Thyroid gland (tissue), 4 donors: ENCODE data around the gene LGR4. TPM values are rescaled to one million over a fixed set of nuclear protein-coding genes. Genes with fewer than 3 reads are reported as not detected.

Source experiments
- DNase-seq, 2 donors: peaks; one replicate each; pipeline ENCODE4 v3.0.0-alpha.2; 2019
- H3K27ac ChIP-seq, 3 donors: fragments of 200-600 bp; sonication (generic); 1 replicate in 2 of 3; 2 replicates in 1 of 3; pipeline ENCODE4 v1.5.1; 2016 to 2019; ENCODE audit warnings: mild to moderate bottlenecking in 1 of 3, moderate library complexity in 1 of 3
- H3K27me3 ChIP-seq: fragments of 200-600 bp; sonication (generic); one replicate; pipeline ENCODE4 v1.5.1; 2019
- H3K36me3 ChIP-seq, 2 donors: fragments of 200-600 bp; sonication (generic); one replicate each; pipeline ENCODE4 v1.5.1; 2016 to 2019
- H3K4me1 ChIP-seq, 2 donors: fragments of 200-600 bp; sonication (generic); one replicate each; pipeline ENCODE4 v1.5.1; 2017 to 2019
- H3K4me3 ChIP-seq, 3 donors: fragments of 200-600 bp; sonication (generic); replicated peaks in 1 of 3; 1 replicate in 2 of 3; 2 replicates in 1 of 3; pipeline ENCODE4 v1.5.1; 2016; ENCODE audit warnings: mild to moderate bottlenecking in 1 of 3
- H3K9me3 ChIP-seq: fragments of 200-600 bp; sonication (generic); one replicate; pipeline ENCODE4 v1.5.1; 2017
- POLR2A ChIP-seq, 2 donors: fragments of 450-650 bp; IDR thresholded peaks; one replicate each; pipeline ENCODE4 v1.6.1; 2017; ENCODE audit warnings: antibody characterized with exemption in 2 of 2, mild to moderate bottlenecking in 2 of 2, moderate library complexity in 1 of 2
- WGBS, 2 donors: methylation state at CpG; one replicate each; pipeline ENCODE4 v1.1.5; 2017; 5-methylcytosine and 5-hydroxymethylcytosine counted together
- intact Hi-C: fragments of 100-400 bp; cut with DNase I; formaldehyde crosslinking; loops from one replicate; pipeline ENCODE4 v1.15.1; 2023
- total RNA-seq, 4 donors: library from RNA; depleted of rRNA; stranded (reverse); fragments of >200 nt; gene quantifications; one replicate each; pipeline ENCODE4 v1.2.3, GENCODE V29; 2016
- TF ChIP-seq, protein P1 (sequence below), 6 experiments: fragments of 200-600 bp in 3 of 6; fragments of 450-650 bp in 3 of 6; sonication (generic) in 3 of 6; IDR thresholded peaks; one replicate each; pipeline ENCODE4 v1.5.1; 2016 to 2019; ENCODE audit warnings: antibody characterized with exemption in 6 of 6, mild to moderate bottlenecking in 2 of 6, inconsistent platforms in 1 of 6, moderate library complexity in 1 of 6

The LGR4 gene
- total RNA-seq, 4 donors from 2014 or later: 40.8 to 62.1 (median 50.2) TPM

DNA sequence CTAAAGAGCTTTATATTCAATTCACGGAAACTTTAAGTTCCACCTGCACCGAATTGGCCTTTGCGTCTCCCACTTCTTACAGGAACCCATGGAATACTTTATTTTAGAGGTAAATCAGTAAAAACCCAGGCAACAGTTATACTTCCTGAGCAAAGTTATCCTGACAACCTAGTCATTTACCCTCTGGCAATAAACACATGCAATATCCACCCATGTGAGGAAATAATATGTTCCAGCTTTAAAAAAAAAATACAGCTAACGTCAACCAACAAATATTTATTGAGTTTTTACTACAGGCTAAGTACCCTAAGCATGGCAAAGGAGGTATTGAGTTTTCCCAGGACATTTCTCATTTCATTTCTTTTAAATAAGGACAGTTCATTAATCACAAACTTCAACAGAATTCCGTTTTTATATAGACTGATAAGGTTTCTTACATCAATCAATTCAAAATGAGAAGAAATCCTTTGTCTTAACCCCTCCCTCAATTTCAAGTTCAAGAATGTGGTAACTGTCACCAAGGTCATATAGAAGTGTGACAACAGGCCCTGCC is 71.2 kb downstream of the LGR4 start:
- TF ChIP-seq, protein P1, sequence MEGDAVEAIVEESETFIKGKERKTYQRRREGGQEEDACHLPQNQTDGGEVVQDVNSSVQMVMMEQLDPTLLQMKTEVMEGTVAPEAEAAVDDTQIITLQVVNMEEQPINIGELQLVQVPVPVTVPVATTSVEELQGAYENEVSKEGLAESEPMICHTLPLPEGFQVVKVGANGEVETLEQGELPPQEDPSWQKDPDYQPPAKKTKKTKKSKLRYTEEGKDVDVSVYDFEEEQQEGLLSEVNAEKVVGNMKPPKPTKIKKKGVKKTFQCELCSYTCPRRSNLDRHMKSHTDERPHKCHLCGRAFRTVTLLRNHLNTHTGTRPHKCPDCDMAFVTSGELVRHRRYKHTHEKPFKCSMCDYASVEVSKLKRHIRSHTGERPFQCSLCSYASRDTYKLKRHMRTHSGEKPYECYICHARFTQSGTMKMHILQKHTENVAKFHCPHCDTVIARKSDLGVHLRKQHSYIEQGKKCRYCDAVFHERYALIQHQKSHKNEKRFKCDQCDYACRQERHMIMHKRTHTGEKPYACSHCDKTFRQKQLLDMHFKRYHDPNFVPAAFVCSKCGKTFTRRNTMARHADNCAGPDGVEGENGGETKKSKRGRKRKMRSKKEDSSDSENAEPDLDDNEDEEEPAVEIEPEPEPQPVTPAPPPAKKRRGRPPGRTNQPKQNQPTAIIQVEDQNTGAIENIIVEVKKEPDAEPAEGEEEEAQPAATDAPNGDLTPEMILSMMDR (IDR thresholded peaks at IDR 0.05): no peak
- no peak for TF ChIP-seq POLR2A (IDR thresholded peaks at IDR 0.05)
- no peaks in the 10 kb centered on the region for H3K36me3 ChIP-seq
- no peak overlapping the region for H3K4me3 ChIP-seq
- H3K4me1 ChIP-seq: peaks cover 19% of the 10 kb centered on the region in 2 donors
- DNase-seq: no peak
- no peaks in the 10 kb centered on the region for H3K27me3 ChIP-seq
- intact Hi-C loops: no loop called here
- H3K9me3 ChIP-seq: no peaks in the 10 kb centered on the region
- WGBS, 2 donors: 93 to 94% methylated on average over 5 of the region's 5 CpGs
- H3K27ac ChIP-seq: no peak overlapping the region

DNA sequence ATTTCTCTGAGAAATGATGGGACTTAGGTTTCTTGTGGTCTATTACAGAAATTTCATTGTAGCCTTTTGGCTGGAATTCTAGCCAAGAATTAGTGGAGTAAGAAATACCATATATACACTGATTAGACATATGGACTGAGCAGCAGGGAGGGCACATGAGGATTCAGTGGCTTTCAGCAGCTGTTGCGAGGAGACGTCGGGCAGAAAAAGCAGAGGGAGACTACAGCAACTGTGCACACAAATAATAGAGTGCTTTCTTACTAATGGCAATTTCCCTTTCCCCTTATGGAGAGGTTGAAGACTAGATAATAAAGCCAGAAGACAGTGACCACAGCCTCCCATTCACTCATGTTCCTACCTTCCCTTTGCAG is 74.2 kb downstream of the LGR4 start:
- 93 to 94% methylated on average over 3 of the region's 3 CpGs for WGBS, 2 donors
- Histone ChIP-seq H3K36me3 (no peaks in the 10 kb centered on the region), H3K4me1 (peaks cover 6 to 15% of the 10 kb centered on the region in 2 donors), H3K27ac (no peak overlapping the region), H3K9me3 (no peaks in the 10 kb centered on the region), H3K27me3 (no peaks in the 10 kb centered on the region), H3K4me3 (no peak overlapping the region)
- intact Hi-C loops: no loop called here
- no peak for TF ChIP-seq POLR2A (IDR thresholded peaks at IDR 0.05)
- no peak for DNase-seq

DNA sequence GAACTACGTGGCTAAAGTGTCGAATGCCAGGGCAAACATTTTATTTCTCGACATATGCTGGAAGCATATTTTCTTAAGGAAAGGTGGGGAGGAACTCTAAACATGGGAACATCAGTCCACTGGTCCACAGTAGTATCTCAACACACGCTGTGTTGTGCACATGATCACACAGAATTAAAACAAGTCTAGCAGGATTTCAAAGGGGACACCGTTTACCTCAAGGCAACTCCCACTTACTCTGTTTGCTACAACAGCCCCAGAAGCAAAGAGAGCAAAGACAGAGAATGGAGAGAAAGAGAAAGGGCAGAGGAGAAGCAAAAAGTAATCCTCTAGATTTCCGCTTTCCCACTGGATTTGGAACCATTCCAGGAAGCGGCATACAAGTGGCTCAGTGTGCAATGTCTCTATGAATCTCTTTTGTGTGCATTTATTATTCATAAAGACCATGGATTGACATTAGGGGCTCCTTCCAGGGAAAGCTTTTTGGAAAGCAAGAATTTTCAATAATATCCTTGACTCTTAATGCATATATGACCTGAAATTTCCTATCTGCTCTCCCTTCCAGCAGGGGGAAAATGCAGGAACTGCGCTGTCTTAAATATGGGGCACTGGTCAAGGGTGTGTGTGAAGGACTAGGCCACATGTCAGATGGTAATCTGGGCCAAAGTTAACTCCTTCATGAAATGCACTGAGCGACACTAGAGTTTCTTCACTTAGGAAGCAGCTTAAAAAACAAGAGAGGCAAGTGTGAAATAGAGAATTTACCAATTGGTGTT is 74.8 kb downstream of the LGR4 start:
- no peaks in the 10 kb centered on the region for H3K27me3 ChIP-seq
- no peaks in the 10 kb centered on the region for H3K36me3 ChIP-seq
- TF ChIP-seq, protein P1 (IDR thresholded peaks at IDR 0.05): no peak
- TF ChIP-seq POLR2A (IDR thresholded peaks at IDR 0.05): no peak
- no peaks in the 10 kb centered on the region for H3K9me3 ChIP-seq
- no peak for DNase-seq
- intact Hi-C loops: no loop called here
- H3K4me3 ChIP-seq: no peak overlapping the region
- WGBS, 2 donors: 80 to 85% methylated on average over 9 of the region's 9 CpGs
- H3K27ac ChIP-seq: no peak overlapping the region
- peaks cover 6 to 18% of the 10 kb centered on the region in 2 donors for H3K4me1 ChIP-seq

DNA sequence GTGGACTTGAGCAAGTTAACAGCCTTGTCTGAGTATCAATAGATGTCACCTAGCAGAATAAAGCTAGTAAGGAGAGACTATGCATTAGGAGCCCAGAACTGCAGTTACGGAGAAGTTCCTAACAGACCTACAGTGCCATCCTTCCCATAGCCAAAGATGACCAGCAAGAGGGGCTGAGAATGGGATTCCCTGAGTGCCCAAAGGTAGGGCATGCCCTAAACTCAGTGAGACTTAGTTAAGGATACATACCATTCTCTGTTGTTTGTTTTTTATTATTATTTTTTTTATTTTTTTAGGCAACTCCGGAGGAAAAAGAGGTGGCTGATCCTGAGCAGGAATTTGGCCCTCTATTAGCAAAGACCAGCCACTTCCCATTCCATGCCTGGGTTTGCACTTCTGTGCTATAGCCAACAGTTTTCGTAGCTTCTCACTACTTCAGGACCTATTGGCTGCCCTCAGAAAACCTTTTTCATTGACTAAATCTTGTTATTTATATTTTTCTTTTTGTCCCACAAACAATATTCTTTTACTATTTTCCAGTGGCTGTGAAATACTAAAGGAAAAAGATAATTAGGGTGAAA is 76.2 kb downstream of the LGR4 start:
- no peak overlapping the region for H3K4me3 ChIP-seq

DNA sequence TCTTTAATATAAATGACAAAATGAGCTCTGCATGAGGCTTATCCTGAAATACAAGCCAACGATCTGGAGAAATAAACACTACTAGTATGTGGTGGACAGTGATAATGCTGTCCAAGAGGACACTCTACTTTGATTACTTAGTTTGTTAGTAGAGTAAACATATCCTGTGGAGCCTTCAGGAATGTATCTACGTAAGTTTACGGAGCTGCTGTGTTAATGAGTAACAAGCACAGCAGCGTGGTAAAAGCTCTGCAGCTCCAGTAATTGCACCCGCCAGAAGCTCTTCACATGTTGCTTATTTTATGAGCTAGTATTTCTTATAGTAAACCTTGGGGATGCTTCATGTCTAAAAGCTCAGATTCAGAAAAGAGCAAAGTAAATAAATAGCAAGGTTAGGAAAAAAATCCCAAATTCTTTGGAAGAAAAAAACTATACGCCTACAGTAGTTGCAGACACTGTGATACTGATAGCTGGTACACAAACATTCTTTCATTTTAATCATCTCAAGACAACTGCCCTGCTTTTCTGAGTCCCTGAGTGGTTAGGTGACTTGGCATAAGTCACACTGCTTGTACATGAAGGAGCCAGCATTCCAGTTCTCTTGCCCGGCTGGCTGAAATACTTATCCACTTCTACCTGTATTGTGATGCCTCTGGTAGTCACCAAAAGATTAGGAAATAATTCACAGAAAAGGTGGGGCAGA is 76.9 kb downstream of the LGR4 start:
- H3K4me1 ChIP-seq: peaks cover 16 to 22% of the 10 kb centered on the region in 2 donors
- no peak overlapping the region for H3K4me3 ChIP-seq
- peak overlapping the region in 1 of 3 donors; percentile 5 for H3K27ac ChIP-seq
- no peaks in the 10 kb centered on the region for H3K9me3 ChIP-seq
- WGBS, 2 donors: 68 to 72% methylated on average over 7 of the region's 7 CpGs
- no peaks in the 10 kb centered on the region for H3K36me3 ChIP-seq
- TF ChIP-seq, protein P1 (IDR thresholded peaks at IDR 0.05): no peak
- no peak for TF ChIP-seq POLR2A (IDR thresholded peaks at IDR 0.05)
- intact Hi-C loops: no loop called here
- DNase-seq: peak; percentile 35 to 44
- H3K27me3 ChIP-seq: no peaks in the 10 kb centered on the region

More for the DNA sequence above, 76.2 kb downstream of the LGR4 start:
- Histone ChIP-seq H3K9me3 (no peaks in the 10 kb centered on the region), H3K27ac (no peak overlapping the region), H3K4me1 (peaks cover 16 to 22% of the 10 kb centered on the region in 2 donors), H3K27me3 (no peaks in the 10 kb centered on the region), H3K36me3 (no peaks in the 10 kb centered on the region)
- TF ChIP-seq, protein P1 (IDR thresholded peaks at IDR 0.05): no peak
- no peak for TF ChIP-seq POLR2A (IDR thresholded peaks at IDR 0.05)
- intact Hi-C loops: no loop called here
- DNase-seq: no peak
- 81 to 85% methylated on average over 3 of the region's 3 CpGs for WGBS, 2 donors
